Subcutaneous adipose tissue (tissue), 4 donors: ENCODE results near the gene SERAC1. TPM values are rescaled to one million over a fixed set of nuclear protein-coding genes. Genes with fewer than 3 reads are reported as not detected.

Experiments
- total RNA-seq, 4 donors: library from RNA; depleted of rRNA; stranded (reverse); fragments of >200 nt; gene quantifications; one replicate each; pipeline ENCODE4 v1.1.0, GENCODE V29; 2016
- TF ChIP-seq, protein P1 (sequence below): fragments of 450-650 bp; IDR thresholded peaks from one replicate; pipeline ENCODE4 v1.5.1; 2016; ENCODE audit warnings: low read depth, mild to moderate bottlenecking, control low read depth, antibody characterized with exemption, moderate library complexity

SERAC1 gene
- 10 to 100 TPM in 3 of 4 donors, 1 to 10 TPM in 1; 6.2 to 13.4 (median 12.0) TPM for total RNA-seq

DNA sequence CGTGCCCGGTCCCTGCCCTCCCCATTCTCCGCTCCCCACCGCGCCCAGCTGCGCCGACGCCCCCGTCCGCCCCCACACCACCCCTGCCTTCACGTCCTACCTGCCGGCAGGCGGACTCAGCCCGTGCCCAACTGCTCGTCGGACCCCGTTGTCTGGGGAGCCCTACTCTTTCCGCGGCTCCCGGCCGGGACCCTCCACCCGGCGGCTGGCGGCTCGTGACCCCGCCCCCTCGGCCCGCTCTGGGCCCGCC, at the start of gene SERAC1:
TSS of gene SERAC1 (minus strand) at position 223 of the 250 bp plus-strand sequence. CDS start 9,899 bp downstream, outside the sequence.
- TF ChIP-seq, protein P1, sequence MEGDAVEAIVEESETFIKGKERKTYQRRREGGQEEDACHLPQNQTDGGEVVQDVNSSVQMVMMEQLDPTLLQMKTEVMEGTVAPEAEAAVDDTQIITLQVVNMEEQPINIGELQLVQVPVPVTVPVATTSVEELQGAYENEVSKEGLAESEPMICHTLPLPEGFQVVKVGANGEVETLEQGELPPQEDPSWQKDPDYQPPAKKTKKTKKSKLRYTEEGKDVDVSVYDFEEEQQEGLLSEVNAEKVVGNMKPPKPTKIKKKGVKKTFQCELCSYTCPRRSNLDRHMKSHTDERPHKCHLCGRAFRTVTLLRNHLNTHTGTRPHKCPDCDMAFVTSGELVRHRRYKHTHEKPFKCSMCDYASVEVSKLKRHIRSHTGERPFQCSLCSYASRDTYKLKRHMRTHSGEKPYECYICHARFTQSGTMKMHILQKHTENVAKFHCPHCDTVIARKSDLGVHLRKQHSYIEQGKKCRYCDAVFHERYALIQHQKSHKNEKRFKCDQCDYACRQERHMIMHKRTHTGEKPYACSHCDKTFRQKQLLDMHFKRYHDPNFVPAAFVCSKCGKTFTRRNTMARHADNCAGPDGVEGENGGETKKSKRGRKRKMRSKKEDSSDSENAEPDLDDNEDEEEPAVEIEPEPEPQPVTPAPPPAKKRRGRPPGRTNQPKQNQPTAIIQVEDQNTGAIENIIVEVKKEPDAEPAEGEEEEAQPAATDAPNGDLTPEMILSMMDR: no peak

DNA sequence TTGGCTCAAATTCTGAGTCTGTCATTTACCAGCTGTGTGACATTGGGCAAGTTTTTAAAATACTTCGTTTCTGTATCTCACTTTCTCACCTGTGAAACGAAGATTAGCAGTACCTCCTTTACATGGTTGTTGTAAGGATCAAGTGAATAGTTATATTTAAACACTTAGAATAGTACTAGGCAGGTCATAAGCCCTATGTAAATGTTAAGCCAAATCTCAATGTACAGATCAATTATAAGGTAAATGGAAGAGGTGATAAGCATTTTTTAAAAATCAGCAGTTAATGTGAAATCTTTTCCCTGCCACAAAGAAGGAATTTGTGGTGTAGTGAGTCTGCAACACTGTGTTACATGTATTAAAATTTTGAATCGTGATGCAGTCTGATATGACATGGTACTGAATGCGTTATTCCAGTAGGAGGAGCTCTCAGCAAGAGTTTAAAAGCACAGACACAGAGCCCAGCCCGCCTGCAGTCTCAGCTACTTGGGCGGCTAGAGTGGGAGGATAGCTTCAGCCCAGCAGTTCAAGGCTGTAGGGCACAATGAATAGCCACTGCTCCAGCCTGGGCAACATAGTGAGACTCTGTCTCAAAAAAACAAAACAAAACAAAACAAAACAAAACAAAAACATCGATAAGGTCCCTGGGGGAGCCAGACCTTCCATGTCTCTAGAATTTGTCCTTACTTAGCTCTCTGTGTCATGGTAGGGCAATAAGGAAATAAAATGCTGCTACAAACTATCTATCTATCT, 46.0 kb upstream of the SERAC1 start:
- TF ChIP-seq, protein P1: no peak

DNA sequence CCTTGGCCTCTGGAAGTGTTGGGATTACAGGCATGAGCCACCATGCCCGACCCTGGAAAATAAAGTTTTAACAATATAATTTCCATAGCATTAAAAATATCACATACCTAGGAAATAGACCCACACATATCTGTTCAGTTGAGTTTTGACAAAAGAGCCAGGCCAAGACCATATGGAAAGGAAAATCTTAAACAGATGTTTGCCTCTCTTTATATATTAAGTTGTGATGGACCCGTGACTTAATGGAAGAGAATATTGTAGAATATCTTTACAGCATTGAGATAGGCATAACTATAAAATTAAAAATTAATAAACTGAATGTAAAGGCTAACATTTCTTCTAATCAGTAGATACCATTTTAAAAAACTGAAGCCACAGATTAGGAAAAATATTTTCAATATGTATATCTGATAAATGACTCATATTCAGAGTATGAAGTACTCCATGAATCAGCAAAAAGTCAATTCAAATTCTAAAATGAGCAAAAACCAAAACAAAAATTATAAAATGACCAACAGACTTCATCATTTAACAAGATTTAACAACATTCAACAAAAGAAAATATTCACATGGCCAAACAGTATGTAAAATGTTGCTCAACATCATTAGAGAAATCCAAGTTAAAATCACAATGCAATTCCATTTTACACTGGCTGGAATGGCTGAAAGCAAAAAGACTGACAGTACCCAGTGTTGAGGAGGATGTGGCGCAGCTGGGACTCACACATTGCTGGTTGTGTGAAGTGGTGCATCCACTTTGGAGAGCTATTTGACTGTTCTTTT, 43.4 kb upstream of the SERAC1 start:
- TF ChIP-seq, protein P1: no peak

DNA sequence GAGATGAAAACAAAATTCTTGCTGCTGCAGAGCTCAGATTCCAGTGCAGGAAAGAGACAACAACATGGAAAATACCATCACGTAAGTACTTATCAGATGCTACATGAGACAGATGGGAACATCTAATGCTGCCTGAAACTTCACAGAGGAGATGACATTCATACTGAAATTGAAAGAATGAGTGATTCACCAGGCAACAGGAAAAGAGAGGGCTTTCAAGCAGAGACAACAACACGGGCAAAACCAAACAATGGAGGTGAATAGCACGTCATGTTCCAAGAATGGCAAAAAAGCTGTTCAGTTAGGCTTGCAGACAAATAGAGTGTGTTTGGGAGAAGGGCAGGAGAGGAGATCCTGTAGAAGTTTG, 39.3 kb upstream of the SERAC1 start:
- TF ChIP-seq, protein P1: no peak

DNA sequence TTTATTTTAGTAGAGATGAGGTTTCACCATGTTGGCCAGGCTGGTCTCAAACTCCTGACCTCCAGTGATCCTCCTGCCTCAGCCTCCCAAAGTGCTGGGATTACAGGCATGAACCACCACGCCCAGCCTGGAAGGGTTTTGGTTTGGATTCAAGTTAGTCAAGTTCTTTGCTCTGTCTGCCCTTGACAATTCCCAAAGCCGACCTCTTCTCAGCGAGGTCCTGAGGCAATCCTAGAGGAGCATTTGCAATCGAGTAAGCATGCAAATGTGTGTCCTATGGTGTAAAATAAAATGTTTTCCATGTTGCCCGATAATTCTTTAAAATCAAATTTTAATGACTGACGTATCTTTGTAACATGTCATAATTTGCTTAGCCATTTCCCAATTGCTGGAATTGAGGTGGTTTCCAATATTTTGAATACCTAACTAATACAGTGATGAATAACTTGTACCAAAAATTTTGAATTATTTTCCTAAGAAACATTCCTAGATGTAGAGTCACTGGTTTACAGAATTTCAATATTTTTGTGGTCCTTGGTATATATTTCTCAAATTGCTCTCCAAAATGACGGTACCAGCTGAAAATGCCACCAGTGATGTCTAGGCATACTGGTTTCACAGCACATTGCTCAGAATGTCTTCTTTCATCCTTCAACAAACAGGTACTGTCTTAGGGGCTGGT, 38.8 kb upstream of the SERAC1 start:
- TF ChIP-seq, protein P1: no peak

DNA sequence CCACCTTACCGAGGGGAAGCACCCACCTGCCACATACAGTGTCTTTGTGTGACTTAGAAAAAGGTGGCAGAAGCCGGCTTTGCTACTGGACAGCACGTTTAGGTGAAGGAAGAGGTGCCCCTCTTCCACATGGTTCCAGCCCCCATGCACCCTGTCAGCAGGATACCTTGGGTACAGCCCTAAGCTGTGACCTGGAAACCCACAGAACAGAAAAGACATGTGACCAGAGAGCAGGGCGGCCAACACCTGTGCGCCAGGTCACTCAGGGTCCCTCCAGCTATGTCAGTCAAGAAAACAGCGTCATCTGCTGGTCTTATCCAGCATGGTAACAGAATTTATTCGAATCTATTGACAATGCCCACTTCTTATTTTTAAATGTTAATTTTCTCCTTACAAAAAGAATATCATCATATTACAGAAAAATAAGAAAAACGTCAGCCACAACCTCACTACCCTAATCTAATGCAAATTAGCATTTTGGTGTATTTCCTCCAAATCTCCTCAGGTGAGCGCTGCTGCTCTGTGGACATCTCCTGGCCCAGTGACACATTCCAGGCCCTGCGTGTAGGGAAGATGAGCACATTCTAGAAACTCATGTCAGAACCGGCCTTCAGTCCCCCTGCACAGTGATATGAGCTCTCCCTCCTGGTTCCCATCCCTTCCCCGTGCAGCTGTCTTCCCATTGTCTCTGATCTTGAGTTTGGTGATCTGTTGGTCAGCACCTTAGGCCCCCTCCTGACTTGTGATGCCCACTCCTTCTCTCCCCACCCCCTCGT, 37.3 kb upstream of the SERAC1 start:
- TF ChIP-seq, protein P1: no peak
